ENCODE measurements around the gene ALDH1A1.

DNA sequence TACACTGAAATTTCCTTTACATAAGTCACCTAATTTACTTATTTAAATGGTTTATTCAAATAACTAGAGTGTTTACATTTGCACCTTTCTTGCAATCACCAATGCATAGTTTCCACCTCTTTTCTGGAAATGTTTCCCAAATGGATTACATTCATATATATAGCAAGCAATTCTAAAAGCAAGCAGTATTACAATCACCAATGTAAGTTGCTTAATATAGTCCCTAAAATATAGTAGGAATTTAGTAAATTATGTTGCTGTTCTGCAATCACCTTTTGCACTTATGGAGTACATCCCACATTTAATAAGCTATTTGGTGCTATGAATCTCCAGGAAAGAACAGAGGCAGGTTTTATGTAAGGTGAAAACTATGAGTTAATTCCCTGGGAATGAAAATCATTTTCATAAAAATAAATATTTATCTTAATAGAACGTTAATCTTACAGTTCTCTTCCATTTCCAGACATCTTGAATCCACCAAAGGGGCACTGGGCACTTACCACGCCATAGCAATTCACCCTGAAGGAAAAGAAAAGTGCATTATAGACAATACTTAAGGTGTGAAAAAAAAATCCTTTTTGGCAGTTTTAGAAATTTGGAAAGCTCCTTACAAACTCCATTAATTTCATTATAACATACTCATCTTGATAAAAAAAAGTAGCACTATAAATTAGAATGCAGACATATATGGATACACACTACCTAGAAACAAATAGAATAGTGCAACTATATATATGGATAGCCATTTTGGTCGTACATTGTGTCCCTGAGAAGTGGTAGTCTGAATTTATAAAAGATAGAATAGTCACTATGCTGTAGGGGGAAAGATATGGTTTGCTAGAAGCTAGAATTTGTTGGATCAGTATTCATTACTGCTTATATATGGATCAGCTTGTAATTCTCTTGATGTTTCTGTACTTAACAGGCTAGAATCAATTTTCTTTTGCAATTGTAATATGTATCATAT lies 47.1 kb downstream of the ALDH1A1 start:
- TF ChIP-seq, protein P1, sequence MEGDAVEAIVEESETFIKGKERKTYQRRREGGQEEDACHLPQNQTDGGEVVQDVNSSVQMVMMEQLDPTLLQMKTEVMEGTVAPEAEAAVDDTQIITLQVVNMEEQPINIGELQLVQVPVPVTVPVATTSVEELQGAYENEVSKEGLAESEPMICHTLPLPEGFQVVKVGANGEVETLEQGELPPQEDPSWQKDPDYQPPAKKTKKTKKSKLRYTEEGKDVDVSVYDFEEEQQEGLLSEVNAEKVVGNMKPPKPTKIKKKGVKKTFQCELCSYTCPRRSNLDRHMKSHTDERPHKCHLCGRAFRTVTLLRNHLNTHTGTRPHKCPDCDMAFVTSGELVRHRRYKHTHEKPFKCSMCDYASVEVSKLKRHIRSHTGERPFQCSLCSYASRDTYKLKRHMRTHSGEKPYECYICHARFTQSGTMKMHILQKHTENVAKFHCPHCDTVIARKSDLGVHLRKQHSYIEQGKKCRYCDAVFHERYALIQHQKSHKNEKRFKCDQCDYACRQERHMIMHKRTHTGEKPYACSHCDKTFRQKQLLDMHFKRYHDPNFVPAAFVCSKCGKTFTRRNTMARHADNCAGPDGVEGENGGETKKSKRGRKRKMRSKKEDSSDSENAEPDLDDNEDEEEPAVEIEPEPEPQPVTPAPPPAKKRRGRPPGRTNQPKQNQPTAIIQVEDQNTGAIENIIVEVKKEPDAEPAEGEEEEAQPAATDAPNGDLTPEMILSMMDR (IDR thresholded peaks at IDR 0.05; ENCODE audit: low read length) = no peak
- TF ChIP-seq EZH2 (optimal IDR thresholded peaks at IDR 0.05; ENCODE audit: low read depth, low read length) (no peak), EZH2phosphoT487 (IDR thresholded peaks at IDR 0.05; ENCODE audit: low read length) (no peak)
